ENCODE results near the gene CTAGE9.
"Not testable (repeated sequence)": the region's sequence is repeated elsewhere in the genome, so short reads cannot be mapped to it uniquely, and the experiment has no call there.

Gene CTAGE9

GRCh38 chr6:131727868-131728267 is 17.1 kb upstream of the CTAGE9 start:
- DNase-seq: no peak

- DNase-seq: no peak
These were observed 16.6 kb upstream of the CTAGE9 start for GRCh38 chr6:131727467-131727866.

GRCh38 chr6:131724114-131724513 is 13.3 kb upstream of the CTAGE9 start:
- DNase-seq: no peak

- no peak for DNase-seq
These were observed 10.3 kb upstream of the CTAGE9 start for GRCh38 chr6:131721161-131721560.

GRCh38 chr6:131717836-131718542 is 7.2 kb upstream of the CTAGE9 start:
- no peak for DNase-seq

- DNase-seq: not testable (repeated sequence)
These were observed 4.8 kb upstream of the CTAGE9 start for GRCh38 chr6:131715567-131715966.

- not testable (repeated sequence) for DNase-seq
These were observed 6.9 kb downstream of the CTAGE9 start for GRCh38 chr6:131703905-131704304.

- DNase-seq: not testable (repeated sequence)
These were observed 10.0 kb downstream of the CTAGE9 start for GRCh38 chr6:131700851-131701250.

GRCh38 chr6:131696956-131697355 is 13.9 kb downstream of the CTAGE9 start:
- no peak for DNase-seq

- no peak for DNase-seq
These were observed 15.9 kb downstream of the CTAGE9 start for GRCh38 chr6:131694832-131695426.

- DNase-seq: no peak
These were observed 17.4 kb downstream of the CTAGE9 start for GRCh38 chr6:131693384-131693783.

GRCh38 chr6:131692589-131692988 is 18.2 kb downstream of the CTAGE9 start:
- DNase-seq: no peak

- no peak for DNase-seq
These were observed 18.8 kb downstream of the CTAGE9 start for GRCh38 chr6:131692031-131692430.

- no peak for DNase-seq
These were observed 22.5 kb downstream of the CTAGE9 start for GRCh38 chr6:131688286-131688685.

GRCh38 chr6:131687022-131687421 is 23.8 kb downstream of the CTAGE9 start:
- DNase-seq: no peak

GRCh38 chr6:131685266-131685780 is 25.5 kb downstream of the CTAGE9 start:
- no peak for DNase-seq

GRCh38 chr6:131683479-131683878 is 27.3 kb downstream of the CTAGE9 start:
- no peak for DNase-seq

GRCh38 chr6:131682442-131682841 is 28.4 kb downstream of the CTAGE9 start:
- DNase-seq: no peak

GRCh38 chr6:131681585-131681984 is 29.2 kb downstream of the CTAGE9 start:
- no peak for DNase-seq

- DNase-seq: no peak
These were observed 29.9 kb downstream of the CTAGE9 start for GRCh38 chr6:131680868-131681267.

- DNase-seq: no peak
These were observed 32.4 kb downstream of the CTAGE9 start for GRCh38 chr6:131678442-131678841.

- DNase-seq: no peak
These were observed 37.6 kb downstream of the CTAGE9 start for GRCh38 chr6:131673184-131673583.

GRCh38 chr6:131669891-131670290 is 40.9 kb downstream of the CTAGE9 start:
- DNase-seq: no peak

- DNase-seq: no peak
These were observed 47.1 kb downstream of the CTAGE9 start for GRCh38 chr6:131663578-131664165.
